GM19372 (cell line): ENCODE data around the gene KCNG2.

Experiments used
- ATAC-seq: cut with Tn5 transposase; IDR thresholded peaks from one replicate; pipeline ENCODE4 v1.9.1; 2021; ENCODE audit warnings: mild to moderate bottlenecking, low read depth, moderate library complexity; ENCODE audit not compliant: unreplicated experiment

KCNG2 gene

GRCh38 chr18:79916128-79916494 lies 118.4 kb downstream of the KCNG2 start:
- no peak for ATAC-seq

DNA sequence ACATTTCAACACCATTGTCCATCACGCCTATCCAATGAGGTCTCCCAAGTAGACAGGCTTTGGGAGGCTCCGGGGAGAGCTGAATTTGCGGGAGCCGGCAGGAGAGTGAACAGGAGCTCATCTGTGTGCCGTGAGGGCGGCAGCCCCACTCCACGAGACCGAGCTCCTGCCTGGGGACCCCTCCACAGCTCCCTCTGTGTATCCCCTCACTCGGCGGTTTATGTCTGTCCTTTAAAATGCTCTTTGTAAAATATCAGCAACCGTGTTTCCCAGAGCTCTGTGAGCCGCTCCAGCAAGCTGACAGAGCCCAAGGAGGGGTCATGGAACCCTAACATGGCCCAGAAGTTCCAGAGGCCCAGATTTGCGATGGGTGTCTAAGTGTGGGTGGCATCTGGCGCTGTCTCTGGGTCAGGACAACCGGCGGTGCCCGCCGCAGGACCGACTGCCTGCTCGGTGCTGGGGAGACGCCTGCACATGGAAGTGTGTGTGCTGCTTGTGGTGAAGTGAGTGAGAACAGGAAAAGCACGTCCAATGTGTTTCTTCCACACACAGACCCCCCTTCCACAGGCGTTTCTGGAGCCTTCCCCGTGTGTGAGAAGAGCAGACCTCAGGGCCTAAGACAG lies 118.9 kb downstream of the KCNG2 start:
- ATAC-seq, result no peak

DNA sequence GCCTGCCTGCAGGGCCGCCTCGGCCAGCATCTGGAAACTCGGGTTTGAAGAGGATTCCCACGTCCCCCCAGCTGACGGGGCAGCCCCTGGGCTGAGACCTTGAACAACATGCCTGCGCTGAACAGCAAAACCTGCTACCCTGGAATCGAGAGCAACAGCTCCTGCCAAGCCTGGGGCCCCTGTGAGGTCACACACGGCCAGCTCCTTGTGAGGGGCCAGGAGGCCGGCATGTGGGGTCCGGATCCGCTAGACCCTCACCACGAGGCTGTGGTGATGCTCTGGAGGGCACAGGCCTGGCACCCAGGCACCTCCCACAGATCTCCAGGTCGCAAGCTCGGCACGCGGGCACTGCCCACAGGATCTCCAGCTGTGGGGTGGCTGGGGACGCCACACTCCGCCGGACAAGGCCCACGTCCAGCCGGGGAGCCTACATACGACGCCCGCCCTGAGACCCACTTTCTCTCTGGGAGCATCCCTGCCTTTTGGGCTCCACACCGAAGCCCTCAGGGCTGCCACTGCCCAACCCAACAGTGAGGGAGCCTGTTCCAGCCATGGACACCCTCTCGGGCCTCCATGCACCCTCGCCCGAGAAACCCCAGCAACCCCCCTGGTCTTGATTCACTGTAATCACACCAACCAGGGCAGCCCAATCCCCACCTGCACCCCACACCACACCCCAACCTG lies 119.6 kb downstream of the KCNG2 start:
- ATAC-seq, result no peak

DNA sequence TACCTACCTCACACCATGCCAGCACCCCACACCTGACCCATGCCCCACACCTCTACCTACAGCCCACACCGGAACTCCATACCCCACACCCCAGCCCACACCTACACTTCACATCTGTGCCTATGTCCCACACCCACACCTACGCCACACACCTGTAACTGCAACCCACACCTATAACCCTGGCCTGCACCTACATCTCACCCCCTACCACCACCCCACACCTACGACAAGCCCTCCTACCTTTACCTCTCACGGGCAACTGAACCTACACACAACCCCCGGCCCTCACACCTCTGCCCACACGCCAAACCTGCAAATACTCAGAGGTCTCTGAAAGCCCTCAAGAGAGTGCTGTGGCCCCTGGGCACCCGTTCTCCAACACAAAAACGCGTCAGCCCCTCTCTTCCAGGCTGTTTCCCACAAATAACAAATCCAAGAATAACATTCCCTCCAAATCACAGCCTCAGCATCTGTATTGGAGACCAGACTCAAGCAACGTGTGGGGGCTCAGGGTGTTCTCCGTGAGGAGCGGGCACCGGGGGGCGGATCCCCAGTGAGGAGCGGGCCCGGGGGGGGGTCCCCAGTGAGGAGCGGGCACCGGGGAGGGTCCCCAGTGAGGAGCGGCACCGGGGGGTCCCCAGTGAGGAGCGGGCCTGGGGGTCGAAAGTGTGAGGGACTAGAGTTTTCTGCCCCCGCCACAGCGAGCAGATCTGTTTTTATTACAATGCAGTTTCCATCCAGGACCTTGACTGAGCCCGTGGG lies 120.3 kb downstream of the KCNG2 start:
- ATAC-seq, result no peak

DNA sequence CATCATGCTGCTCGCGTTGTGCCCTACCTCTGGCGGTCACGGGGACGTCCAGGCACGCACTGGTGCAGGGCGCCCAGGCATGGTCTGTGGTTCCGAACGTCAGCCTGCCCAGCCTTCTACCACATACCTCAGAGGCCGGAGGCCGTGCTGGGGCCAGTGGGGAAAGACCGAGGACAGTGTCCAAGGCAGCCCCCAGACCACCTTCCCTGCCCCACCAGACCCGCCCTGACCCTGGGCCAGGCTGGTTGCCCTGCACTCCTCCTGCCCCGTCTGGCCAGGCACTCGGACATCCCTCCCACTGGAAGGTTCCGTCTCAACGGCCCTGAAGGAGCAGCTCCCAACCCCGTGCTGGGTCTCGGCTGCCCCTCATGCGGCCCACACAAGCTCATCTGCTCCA lies 120.9 kb downstream of the KCNG2 start:
- ATAC-seq, result no peak

DNA sequence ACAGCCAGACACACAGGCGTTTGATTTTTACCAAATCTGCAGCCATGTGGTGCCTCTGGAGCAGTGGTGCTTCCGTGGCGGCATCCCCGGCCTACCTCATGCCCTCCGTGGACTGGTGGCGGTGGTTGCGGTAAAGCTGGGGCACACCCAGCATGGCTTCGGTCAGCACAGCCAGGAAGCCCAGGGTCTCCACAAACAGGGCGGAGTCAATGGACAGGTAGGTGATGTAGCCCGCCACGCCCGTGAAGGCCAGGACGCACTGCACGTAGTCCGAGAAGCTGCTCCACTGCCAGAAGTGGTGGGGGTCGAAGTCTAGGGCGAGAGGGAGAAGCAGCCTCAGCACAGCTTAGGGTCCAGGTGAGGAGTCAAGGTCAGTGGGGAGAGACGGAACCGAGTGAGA lies 121.4 kb downstream of the KCNG2 start:
- ATAC-seq, result no peak

DNA sequence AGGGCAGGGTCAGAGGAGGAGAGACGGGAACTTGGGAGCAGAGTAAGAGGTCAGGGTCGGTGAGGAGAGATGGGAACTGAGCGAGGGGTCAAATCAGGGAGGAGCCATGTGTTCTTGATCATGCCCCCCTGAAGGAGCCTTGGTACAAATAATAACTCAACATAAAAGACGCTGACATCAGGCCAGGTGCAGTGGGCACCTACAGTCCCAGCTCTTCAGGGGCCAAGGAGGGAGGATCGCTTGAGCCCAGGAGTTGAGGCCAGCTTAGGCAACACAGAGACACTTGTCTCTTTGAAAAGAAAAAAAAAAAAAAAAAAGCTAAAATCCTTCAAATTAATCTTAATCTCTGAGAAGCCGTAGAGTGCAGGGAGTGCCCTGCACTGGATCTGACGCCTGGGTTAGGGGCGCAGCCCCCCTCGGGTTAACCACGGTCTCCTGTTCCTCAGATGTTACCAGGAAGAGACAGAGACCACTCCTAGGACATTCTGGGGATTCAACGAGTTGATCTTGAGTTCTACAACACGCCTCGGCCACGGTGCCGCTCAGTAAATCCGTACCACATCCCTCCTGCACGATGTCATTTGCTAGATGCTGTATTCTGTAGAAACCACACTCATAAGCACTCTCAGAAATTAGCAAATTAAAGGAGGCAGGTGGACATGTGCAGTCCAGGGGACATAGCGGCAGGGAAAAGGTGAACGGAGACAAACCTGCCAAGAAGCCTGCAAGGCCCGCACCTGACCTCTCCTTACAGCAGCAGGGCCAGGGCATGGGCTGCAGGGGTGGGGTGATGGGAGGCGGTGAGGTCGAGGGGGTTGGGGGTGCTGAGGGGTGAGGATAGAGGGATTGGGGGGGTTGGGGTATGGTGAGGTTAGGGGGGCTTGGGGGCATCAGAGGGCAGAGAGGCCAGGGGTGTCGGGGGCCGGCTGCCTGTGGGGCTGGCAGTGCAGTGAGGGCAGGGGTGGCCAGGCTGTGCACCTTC lies 124.5 kb downstream of the KCNG2 start:
- ATAC-seq, result no peak

DNA sequence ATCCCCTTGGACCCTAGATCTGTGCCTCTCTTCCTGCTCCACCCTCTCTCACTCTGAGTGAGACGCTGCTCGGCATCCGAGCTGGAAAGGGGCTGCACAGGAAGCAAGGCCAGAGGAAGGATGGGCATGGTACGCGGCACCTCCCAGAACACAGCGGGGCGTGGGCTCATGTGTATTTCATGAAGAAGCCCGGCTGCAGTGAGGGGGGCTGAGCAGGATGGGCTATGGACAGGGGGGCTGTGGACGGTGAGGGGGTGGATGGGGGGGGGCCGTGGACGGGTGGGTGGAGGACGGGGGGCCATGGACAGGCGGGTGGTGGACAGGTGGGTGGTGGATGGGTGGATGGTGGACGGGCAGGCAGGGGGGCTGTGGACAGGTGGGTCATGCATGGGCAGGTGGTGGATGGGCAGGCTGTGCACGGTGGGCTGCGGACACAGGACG lies 125.3 kb downstream of the KCNG2 start:
- ATAC-seq, result no peak

DNA sequence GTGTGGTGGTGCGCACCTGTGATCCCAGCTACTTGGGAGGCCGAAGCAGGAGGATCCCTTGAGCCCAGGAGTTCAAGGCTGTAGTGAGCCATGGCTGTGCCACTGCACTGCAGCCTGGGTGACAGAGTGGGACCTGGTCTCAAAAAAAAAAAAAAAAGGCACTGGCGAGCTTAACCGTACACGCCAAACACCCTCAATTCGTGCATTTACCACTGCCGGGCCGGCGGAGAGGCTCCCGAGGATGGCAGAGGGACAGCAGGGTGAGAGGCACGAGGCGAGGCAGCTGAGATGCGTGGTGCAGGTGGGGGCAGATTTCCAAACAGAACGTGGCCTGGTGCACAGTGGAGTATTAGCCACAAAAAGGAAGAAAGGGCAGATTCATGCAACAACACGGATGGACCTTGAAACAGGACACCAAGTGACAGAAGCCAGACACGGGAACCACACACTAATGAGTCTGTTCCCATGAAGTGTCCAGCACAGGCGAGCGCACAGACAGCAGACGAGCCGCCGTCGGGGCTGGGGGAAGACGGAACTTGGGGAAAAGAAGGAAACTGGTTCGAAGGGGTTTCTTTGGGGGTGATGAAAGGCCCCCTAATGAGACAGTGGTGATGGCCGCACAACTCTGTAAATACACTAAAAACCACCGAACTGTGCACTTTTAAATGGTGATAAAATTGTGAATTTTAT lies 126.3 kb downstream of the KCNG2 start:
- no peak for ATAC-seq

GRCh38 chr18:79924814-79925731 lies 127.3 kb downstream of the KCNG2 start:
- ATAC-seq, result no peak

DNA sequence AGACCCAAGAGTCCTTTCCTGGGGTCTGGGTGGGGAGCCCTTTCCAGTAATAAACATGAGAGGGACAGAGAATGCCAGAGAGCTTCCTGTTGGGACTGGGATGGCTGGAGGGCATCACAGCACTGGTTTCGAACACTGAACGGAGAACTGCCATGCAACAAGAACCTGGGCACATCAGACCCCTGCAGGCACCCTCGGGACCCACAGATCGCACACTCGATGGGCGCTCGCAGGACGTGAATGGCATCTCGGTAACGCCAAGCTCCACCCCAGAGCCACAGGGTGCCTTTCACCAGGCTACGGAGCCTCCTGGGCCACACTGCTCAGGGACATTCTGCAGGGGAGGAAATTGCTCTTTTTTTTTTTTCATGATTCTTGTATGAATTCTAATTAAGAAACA lies 128.6 kb downstream of the KCNG2 start:
- no peak for ATAC-seq

DNA sequence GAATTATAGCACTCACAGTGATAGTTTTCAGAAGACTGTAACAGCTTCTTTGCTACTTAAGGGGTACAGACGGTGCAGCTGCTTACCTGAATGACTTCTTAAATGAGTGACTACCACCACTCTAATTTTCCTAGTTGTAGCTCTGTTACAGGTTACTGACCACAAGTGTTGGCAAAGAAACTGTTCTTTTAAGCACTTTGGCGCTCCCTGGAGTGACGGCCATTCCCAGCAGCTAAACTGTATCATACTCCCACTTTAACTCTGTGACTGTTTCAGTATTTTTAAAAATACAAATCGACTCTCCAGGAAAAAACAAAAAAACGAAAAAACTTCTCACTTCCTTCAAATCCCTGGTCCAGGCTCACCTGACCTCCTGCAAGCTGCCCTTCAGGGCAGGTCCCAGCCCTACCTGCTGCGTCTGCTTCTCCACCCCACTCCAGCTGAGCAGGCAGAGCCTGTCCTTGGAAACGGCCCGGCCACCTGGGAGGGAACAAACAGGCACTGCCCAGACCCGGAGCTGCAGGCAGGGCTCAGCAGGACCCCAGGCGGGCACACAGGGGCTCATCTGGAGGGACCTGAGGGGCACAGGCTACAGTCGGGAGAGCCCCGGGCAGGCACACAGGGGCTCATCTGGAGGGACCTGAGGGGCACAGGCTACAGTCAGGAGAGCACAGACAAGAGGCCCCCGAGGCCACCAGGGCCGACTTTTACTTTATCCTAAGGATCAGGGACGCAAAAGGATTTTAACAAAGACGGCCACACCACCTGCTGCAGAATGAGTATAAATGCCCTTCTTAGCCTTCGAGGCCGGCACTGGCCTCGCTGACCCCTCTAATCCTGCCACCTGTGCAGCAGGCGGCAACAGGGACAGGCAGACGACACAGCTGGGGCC lies 129.2 kb downstream of the KCNG2 start:
- no peak for ATAC-seq

- ATAC-seq, result no peak
Measured at GRCh38 chr18:79927607-79928562, 130.1 kb downstream of the KCNG2 start.

GRCh38 chr18:79928563-79928960 lies 130.8 kb downstream of the KCNG2 start:
- ATAC-seq, result no peak

- ATAC-seq, result no peak
Measured at GRCh38 chr18:79930020-79930642, 132.4 kb downstream of the KCNG2 start.

DNA sequence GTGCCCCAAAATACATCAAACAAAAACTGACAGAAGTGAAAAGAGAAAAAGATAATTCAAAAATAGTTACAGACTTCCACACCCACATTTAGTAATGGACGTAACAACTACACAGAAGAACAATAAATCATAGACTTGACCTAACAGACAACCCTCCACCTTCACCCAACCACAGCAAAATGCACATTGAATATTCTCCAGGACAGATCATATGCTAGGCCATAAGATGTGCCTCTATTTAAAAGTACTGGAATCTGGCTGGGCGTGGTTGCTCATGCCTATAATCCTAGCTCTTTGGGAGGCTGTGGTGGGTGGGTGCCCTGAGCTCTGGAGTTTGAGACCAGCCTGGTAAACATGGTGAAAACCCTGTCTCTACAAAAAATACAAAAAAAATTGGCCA lies 133.7 kb downstream of the KCNG2 start:
- no peak for ATAC-seq
